ENCODE results near the gene SAMD13. TPM values are rescaled to one million over a fixed set of nuclear protein-coding genes. Genes with fewer than 3 reads are reported as not detected.
A peak's percentile ranks its signal among the peaks of the same experiment; 100 is the strongest.

The SAMD13 gene, protein sequence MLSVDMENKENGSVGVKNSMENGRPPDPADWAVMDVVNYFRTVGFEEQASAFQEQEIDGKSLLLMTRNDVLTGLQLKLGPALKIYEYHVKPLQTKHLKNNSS
- total RNA-seq: under 1 TPM in 1 of 3 donors, not detected in 2; 0.99 TPM

DNA sequence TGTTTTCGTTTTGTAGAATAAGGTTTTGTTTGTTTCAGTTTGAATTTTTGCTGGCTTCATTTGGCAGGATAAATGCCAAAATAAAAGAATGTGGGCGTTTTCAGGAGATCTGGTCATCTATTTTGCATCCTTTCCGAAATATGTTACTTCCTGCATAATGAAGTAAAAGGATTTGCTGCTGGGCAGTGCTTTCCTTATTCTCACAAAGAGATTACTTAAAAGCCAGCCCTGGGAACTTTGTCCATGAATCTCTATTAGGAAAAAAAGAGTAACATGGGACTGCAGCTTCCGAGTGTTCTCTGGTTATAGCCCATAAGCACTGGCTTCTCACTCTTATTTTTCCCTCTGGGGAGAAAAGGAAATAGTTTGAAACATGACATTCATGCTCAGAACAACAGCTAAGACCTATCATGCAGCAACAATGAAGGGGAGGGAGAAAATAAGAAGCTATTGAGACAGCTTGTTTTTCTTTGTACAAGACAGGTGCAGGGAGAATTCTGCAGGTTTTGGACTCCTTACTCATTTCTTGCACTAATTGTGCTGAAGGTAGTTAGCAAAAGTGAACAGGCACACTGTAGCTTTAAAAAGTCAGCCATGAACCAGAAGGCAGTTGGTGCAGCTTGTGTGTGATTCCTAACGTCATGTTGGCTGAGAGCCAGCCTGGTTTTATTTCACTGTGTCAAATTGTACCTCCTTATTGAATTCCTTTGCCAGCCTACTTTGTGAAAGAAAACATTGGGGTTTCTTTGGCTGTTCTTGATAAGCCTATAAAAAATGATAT, at the start of gene SAMD13:
SAMD13 (plus strand) TSS at position 705 of the 781 bp plus-strand sequence. CDS start 1,527 bp downstream, outside the sequence.
- H3K4me3 Mint-ChIP-seq: peak within 1 kb of the TSS; percentile 59
- no peaks in the 10 kb centered on the region for H3K9me3 Mint-ChIP-seq
- DNase-seq (peak; percentile 26), ATAC-seq (peak in 1 of 2 donors; percentile 26)
- no peaks in the 10 kb centered on the region for H3K36me3 Mint-ChIP-seq (ENCODE audit: insufficient read depth)
- H3K4me1 Mint-ChIP-seq (ENCODE audit: low read depth): peaks cover 31% of the 10 kb centered on the region
- H3K27me3 Mint-ChIP-seq (ENCODE audit: low read depth): peaks cover 21% of the 10 kb centered on the region

DNA sequence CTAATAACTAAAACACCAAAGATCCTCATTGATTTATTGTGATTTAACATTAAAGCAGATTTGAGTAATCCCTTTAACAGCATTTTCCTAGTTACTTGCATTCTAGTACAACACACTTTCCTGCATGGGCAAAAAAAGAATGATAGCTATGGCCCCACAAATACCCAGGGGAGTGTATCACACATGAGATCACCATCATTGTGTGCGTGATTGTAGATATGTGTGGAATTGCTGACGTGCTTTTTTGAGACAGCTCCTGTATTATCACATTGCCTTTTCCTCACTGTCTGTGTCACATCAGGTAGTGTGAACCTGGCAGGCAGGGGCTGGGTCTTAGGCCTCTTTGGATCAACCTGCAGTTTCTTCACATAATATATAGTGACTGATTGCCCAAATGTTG, 48.5 kb upstream of the SAMD13 start:
- peaks cover 20% of the 10 kb centered on the region for H3K9me3 Mint-ChIP-seq
- peaks cover 2% of the 10 kb centered on the region for H3K36me3 Mint-ChIP-seq (ENCODE audit: insufficient read depth)
- no peaks in the 10 kb centered on the region for H3K4me1 Mint-ChIP-seq (ENCODE audit: low read depth)
- DNase-seq (no peak), ATAC-seq (no peak)
- no peaks in the 10 kb centered on the region for H3K27me3 Mint-ChIP-seq (ENCODE audit: low read depth)
- H3K4me3 Mint-ChIP-seq: no peak overlapping the region

- Mint-ChIP-seq H3K9me3 (peaks cover 20% of the 10 kb centered on the region), H3K4me3 (no peak overlapping the region)
These were observed 47.6 kb upstream of the SAMD13 start for GRCh38 chr1:84253891-84254290.

GRCh38 chr1:84254703-84255238, 46.7 kb upstream of the SAMD13 start:
- ATAC-seq (no peak), DNase-seq (no peak)
- Mint-ChIP-seq H3K27me3 (ENCODE audit: low read depth) (no peaks in the 10 kb centered on the region), H3K4me1 (ENCODE audit: low read depth) (no peaks in the 10 kb centered on the region), H3K4me3 (no peak overlapping the region), H3K36me3 (ENCODE audit: insufficient read depth) (peaks cover 2% of the 10 kb centered on the region), H3K9me3 (peaks cover 20% of the 10 kb centered on the region)

More at GRCh38 chr1:84253891-84254290, 47.6 kb upstream of the SAMD13 start:
- H3K4me1 Mint-ChIP-seq (ENCODE audit: low read depth): no peaks in the 10 kb centered on the region
- peaks cover 2% of the 10 kb centered on the region for H3K36me3 Mint-ChIP-seq (ENCODE audit: insufficient read depth)
- ATAC-seq (no peak), DNase-seq (no peak)
- no peaks in the 10 kb centered on the region for H3K27me3 Mint-ChIP-seq (ENCODE audit: low read depth)

- H3K9me3 Mint-ChIP-seq: peaks cover 15% of the 10 kb centered on the region
- no peaks in the 10 kb centered on the region for H3K27me3 Mint-ChIP-seq (ENCODE audit: low read depth)
- ATAC-seq (no peak), DNase-seq (no peak)
- no peak overlapping the region for H3K4me3 Mint-ChIP-seq
- no peaks in the 10 kb centered on the region for H3K36me3 Mint-ChIP-seq (ENCODE audit: insufficient read depth)
- H3K4me1 Mint-ChIP-seq (ENCODE audit: low read depth): no peaks in the 10 kb centered on the region
These were observed 45.9 kb upstream of the SAMD13 start for GRCh38 chr1:84255582-84255981.

GRCh38 chr1:84257617-84258016, 43.9 kb upstream of the SAMD13 start:
- ATAC-seq (no peak), DNase-seq (no peak)
- Mint-ChIP-seq H3K4me3 (no peak overlapping the region), H3K27me3 (ENCODE audit: low read depth) (no peaks in the 10 kb centered on the region), H3K4me1 (ENCODE audit: low read depth) (no peaks in the 10 kb centered on the region), H3K36me3 (ENCODE audit: insufficient read depth) (no peaks in the 10 kb centered on the region), H3K9me3 (no peaks in the 10 kb centered on the region)

DNA sequence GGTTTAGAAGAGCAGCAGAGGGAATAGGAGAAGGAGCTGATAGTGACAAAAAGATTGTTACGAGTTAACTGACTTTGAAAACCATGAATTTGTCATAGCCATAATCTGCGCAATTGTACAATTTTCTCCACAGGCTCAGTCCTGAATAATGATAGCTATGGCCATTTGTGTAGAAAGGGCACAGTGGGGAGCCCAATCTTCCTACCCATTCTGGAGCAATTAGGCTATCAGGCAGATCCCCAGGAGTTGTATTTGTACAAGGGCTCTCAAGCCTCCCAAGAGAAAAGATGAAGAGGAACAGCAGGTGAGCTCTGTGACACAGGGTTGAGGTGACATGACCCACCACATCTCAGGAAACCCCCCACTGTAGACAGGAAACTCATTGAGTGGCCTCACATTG, 42.1 kb upstream of the SAMD13 start:
- no peak for ATAC-seq
- H3K9me3 Mint-ChIP-seq: no peaks in the 10 kb centered on the region
- no peak for DNase-seq
- no peaks in the 10 kb centered on the region for H3K4me1 Mint-ChIP-seq (ENCODE audit: low read depth)
- no peaks in the 10 kb centered on the region for H3K36me3 Mint-ChIP-seq (ENCODE audit: insufficient read depth)
- H3K27me3 Mint-ChIP-seq (ENCODE audit: low read depth): no peaks in the 10 kb centered on the region
- H3K4me3 Mint-ChIP-seq: no peak overlapping the region

DNA sequence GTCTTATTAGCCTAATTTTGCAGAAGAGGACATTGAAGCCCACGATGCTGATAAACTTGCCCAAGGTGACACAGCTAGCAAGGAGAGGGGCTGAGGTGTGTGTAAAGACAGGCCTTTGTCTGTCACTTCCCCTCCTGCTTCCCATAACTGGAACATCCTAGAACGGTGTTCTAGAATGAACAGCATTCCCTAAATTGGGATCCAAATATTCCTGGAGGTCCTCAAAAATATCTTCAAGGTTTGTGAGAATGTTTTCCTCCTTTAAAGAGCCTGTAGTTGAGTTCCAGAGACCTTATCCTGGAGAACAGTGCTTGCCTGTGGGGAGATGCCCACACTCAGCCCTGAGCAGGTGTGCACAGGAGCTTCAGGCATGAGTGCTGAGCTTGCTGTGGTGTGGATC, 41.5 kb upstream of the SAMD13 start:
- Mint-ChIP-seq H3K36me3 (ENCODE audit: insufficient read depth) (no peaks in the 10 kb centered on the region), H3K27me3 (ENCODE audit: low read depth) (no peaks in the 10 kb centered on the region), H3K9me3 (no peaks in the 10 kb centered on the region), H3K4me3 (no peak overlapping the region), H3K4me1 (ENCODE audit: low read depth) (no peaks in the 10 kb centered on the region)
- ATAC-seq (no peak), DNase-seq (no peak)

DNA sequence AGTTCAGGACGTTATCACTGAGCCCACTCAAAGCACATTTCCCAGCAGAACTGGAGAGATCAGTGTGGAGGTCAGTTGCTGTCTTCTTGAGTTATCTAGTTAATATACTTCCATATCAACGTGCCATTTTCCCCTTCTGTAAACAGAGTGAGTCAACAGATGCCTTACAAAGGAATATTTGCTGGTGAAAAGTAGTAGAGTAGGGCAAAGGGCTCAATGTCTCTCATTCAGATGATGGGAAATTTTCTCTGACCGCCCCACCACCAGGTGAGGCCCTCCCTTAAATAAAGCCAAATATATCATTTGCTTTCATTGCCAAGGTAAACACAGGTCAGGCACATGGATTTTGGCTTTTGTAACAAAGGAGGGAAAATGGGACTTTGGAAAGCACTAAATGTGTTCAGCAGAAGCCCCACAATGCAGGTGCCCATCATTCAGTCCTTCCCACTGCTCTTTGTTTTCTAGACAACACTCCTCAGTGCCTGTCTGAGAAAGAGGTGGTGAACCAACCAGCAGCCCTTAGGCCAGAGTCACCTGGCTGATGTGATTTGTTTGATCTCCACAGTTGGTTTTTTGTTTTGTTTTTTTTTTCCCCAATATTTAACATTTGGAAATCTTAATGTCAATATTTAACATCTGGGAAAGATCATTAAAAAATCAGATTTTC, 40.5 kb upstream of the SAMD13 start:
- H3K36me3 Mint-ChIP-seq (ENCODE audit: insufficient read depth): no peaks in the 10 kb centered on the region
- no peak overlapping the region for H3K4me3 Mint-ChIP-seq
- H3K9me3 Mint-ChIP-seq: no peaks in the 10 kb centered on the region
- ATAC-seq (no peak), DNase-seq (no peak)
- H3K27me3 Mint-ChIP-seq (ENCODE audit: low read depth): no peaks in the 10 kb centered on the region
- no peaks in the 10 kb centered on the region for H3K4me1 Mint-ChIP-seq (ENCODE audit: low read depth)

- Mint-ChIP-seq H3K27me3 (ENCODE audit: low read depth) (no peaks in the 10 kb centered on the region), H3K9me3 (no peaks in the 10 kb centered on the region), H3K4me3 (no peak overlapping the region), H3K4me1 (ENCODE audit: low read depth) (no peaks in the 10 kb centered on the region), H3K36me3 (ENCODE audit: insufficient read depth) (no peaks in the 10 kb centered on the region)
- ATAC-seq (no peak), DNase-seq (no peak)
These were observed 36.5 kb upstream of the SAMD13 start for GRCh38 chr1:84264961-84265360.

GRCh38 chr1:84265867-84266266, 35.6 kb upstream of the SAMD13 start:
- no peak for DNase-seq
- Mint-ChIP-seq H3K9me3 (no peaks in the 10 kb centered on the region), H3K4me1 (ENCODE audit: low read depth) (peaks cover 1% of the 10 kb centered on the region), H3K4me3 (no peak overlapping the region), H3K27me3 (ENCODE audit: low read depth) (no peaks in the 10 kb centered on the region), H3K36me3 (ENCODE audit: insufficient read depth) (no peaks in the 10 kb centered on the region)
- no peak for ATAC-seq

DNA sequence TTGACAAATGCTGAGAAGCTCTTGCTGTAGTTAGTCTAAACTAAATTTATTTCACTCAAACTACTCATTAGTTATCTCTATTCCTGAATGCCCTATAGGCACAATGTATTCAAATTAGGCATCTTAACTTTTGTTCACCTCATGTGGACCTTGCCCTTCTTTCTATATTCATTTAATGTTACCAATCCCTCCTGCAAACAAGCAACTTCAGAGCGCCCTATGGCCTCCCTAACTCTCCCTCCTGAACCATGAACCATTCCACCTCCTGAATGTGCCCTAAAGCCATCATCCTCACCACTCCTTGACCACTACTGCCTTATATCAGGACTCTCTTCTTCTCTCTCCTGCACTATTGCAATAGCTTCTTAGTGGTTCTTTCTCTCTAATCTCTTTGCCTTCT, 34.8 kb upstream of the SAMD13 start:
- no peak for ATAC-seq
- DNase-seq: no peak
- Mint-ChIP-seq H3K9me3 (no peaks in the 10 kb centered on the region), H3K27me3 (ENCODE audit: low read depth) (no peaks in the 10 kb centered on the region), H3K4me3 (no peak overlapping the region), H3K4me1 (ENCODE audit: low read depth) (peaks cover 10% of the 10 kb centered on the region), H3K36me3 (ENCODE audit: insufficient read depth) (no peaks in the 10 kb centered on the region)

DNA sequence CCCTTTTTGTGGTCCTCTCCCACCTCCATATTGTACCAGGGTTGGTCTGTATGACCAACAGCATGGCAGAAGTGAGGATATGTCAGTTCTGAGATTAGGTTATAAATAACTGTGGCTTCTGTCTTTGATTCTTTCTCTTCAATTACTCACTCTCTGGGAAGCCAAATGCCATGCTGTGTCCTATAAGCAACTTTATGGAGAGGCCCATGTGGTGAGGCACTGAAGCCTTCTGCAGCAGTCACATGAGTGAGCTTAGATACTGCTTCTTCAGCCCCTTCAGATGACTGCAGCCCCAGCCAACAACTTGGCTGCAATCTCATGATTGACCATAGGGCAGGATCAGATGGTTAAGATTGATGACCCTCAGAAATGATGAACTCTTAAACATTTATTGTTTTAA, 34.0 kb upstream of the SAMD13 start:
- peaks cover 12% of the 10 kb centered on the region for H3K4me1 Mint-ChIP-seq (ENCODE audit: low read depth)
- ATAC-seq: no peak

DNA sequence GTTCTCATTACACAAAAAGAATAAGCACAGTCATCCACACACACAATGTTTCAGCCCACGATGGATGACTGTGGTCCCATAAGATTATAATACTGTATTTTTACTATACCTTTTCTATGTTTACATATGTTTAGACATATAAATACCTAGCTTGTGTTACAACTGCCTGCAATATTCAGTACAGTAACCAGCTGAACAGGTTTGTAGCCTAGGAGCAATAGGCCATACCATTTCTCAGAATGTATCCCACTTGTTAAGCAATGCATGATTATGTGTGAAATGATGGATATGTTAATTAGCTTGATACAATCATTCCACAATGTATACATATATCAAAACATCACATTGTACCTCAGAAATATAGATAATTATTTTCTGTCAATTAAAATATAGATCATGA, 33.2 kb upstream of the SAMD13 start:
- Mint-ChIP-seq H3K9me3 (no peaks in the 10 kb centered on the region), H3K4me1 (ENCODE audit: low read depth) (peaks cover 12% of the 10 kb centered on the region), H3K27me3 (ENCODE audit: low read depth) (no peaks in the 10 kb centered on the region), H3K4me3 (no peak overlapping the region), H3K36me3 (ENCODE audit: insufficient read depth) (no peaks in the 10 kb centered on the region)
- no peak for ATAC-seq
- no peak for DNase-seq

More for the DNA sequence above, 34.0 kb upstream of the SAMD13 start:
- Mint-ChIP-seq H3K9me3 (no peaks in the 10 kb centered on the region), H3K36me3 (ENCODE audit: insufficient read depth) (no peaks in the 10 kb centered on the region), H3K4me3 (no peak overlapping the region), H3K27me3 (ENCODE audit: low read depth) (no peaks in the 10 kb centered on the region)
- no peak for DNase-seq

- Mint-ChIP-seq H3K9me3 (no peaks in the 10 kb centered on the region), H3K27me3 (ENCODE audit: low read depth) (no peaks in the 10 kb centered on the region), H3K36me3 (ENCODE audit: insufficient read depth) (no peaks in the 10 kb centered on the region), H3K4me1 (ENCODE audit: low read depth) (peaks cover 12% of the 10 kb centered on the region), H3K4me3 (no peak overlapping the region)
- DNase-seq: no peak
- no peak for ATAC-seq
These were observed 32.2 kb upstream of the SAMD13 start for GRCh38 chr1:84269306-84269705.

All from activated T-cell treated with anti-CD3 and anti-CD28 coated beads, Interleukin-2, amount 50 U/mL, for 4 hours (primary cell).